IPS DF 4.7 (cell line): ENCODE data around the gene TIGAR.

ENCODE experiments used
- DNase-seq: peaks from one replicate; pipeline ENCODE4 v3.0.0-alpha.2; 2013; ENCODE audit warnings: low spot score; ENCODE audit errors: extremely low read depth

TIGAR gene

GRCh38 chr12:4375449-4375848 is 54.4 kb downstream of the TIGAR start:
- DNase-seq, result no peak

- no peak for DNase-seq
Measured at GRCh38 chr12:4378772-4379171, 57.8 kb downstream of the TIGAR start.

GRCh38 chr12:4379405-4379804 is 58.4 kb downstream of the TIGAR start, which contains the start of gene FGF23:
FGF23 (minus strand) TSS chr12:4379712; CDS start chr12:4379582, 130 bp downstream.
- no peak for DNase-seq

- DNase-seq, result no peak
Measured at GRCh38 chr12:4380332-4380731, 59.3 kb downstream of the TIGAR start.

GRCh38 chr12:4383304-4383865 is 62.4 kb downstream of the TIGAR start:
- peak; percentile 72 for DNase-seq

GRCh38 chr12:4386801-4387200 is 65.8 kb downstream of the TIGAR start:
- no peak for DNase-seq

GRCh38 chr12:4387607-4388006 is 66.6 kb downstream of the TIGAR start:
- DNase-seq, result no peak

- DNase-seq, result no peak
Measured at GRCh38 chr12:4388032-4388431, 67.0 kb downstream of the TIGAR start.

GRCh38 chr12:4388662-4389061 is 67.6 kb downstream of the TIGAR start:
- no peak for DNase-seq

GRCh38 chr12:4392223-4392742 is 71.3 kb downstream of the TIGAR start:
- no peak for DNase-seq

GRCh38 chr12:4393211-4393610 is 72.2 kb downstream of the TIGAR start:
- DNase-seq, result no peak

- DNase-seq, result no peak
Measured at GRCh38 chr12:4395818-4396217, 74.8 kb downstream of the TIGAR start.

GRCh38 chr12:4401117-4401516 is 80.1 kb downstream of the TIGAR start:
- no peak for DNase-seq

- no peak for DNase-seq
Measured at GRCh38 chr12:4402996-4403395, 82.0 kb downstream of the TIGAR start.
